Right ventricle myocardium inferior (tissue), 1 donor: Measurements from ENCODE around the gene QPCT. TPM values are rescaled to one million over a fixed set of nuclear protein-coding genes. Genes with fewer than 3 reads are reported as not detected.
A peak's percentile ranks its signal among the peaks of the same experiment; 100 is the strongest.

Source experiments
- ATAC-seq: fragments of 200-7000 bp; cut with Tn5 transposase; one replicate; pipeline ENCODE4 v1.9.1; 2020; ENCODE audit warnings: mild to moderate bottlenecking, moderate library complexity
- DNase-seq: peaks from one replicate; pipeline ENCODE4 v3.0.0; 2021; ENCODE audit errors: missing footprints
- intact Hi-C: fragments of 100-400 bp; cut with DNase I; formaldehyde crosslinking; loops from one replicate; pipeline ENCODE4 v1.11.0; 2022
- total RNA-seq: library from RNA; stranded (reverse); fragmentation: NEBNext Ultra II Directional; extraction: Animal tissue kit (Norgen Biotek cat#: 25700); gene quantifications from one replicate; pipeline ENCODE4 v1.2.1, GENCODE V29; 2021
- donor health status: DM: no; HTN: yes; CAD: no; lungs with severe emphysema.

Gene QPCT
- total RNA-seq, 1 donor from 2014 or later: 1.7 TPM

- peak; percentile 71 for DNase-seq
- peak; percentile 22 for ATAC-seq
- intact Hi-C loops: no loop called here
Observed at GRCh38 chr2:37323781-37324535, 20.5 kb upstream of the QPCT start.

DNA sequence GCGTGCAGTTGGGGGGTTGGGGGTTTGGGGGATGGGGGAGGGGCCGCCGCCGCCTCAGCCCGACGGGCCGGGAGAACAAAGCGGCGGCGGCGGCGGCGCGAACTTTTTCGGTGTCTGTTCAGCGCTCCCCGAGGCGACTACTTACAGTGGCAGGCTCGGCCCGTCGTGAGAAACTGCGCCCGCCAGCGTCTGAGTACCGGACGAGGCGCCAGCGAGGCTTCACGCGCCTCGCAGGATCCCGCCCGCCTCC lies 20.0 kb upstream of the QPCT start:
- intact Hi-C loops: no loop called here
- ATAC-seq: no peak
- peak; percentile 93 for DNase-seq

- DNase-seq (peak; percentile 82), ATAC-seq (peak; percentile 92)
- intact Hi-C loops: no loop called here
Observed at GRCh38 chr2:37324786-37325624, 19.4 kb upstream of the QPCT start, which contains the start of gene PRKD3. Gene PRKD3 (minus strand): TSS chr2:37324833. CDS start chr2:37316524, 8,309 bp downstream.

- intact Hi-C loops: no loop called here
- DNase-seq (no peak), ATAC-seq (no peak)
Observed at GRCh38 chr2:37325625-37326071, 18.8 kb upstream of the QPCT start.

DNA sequence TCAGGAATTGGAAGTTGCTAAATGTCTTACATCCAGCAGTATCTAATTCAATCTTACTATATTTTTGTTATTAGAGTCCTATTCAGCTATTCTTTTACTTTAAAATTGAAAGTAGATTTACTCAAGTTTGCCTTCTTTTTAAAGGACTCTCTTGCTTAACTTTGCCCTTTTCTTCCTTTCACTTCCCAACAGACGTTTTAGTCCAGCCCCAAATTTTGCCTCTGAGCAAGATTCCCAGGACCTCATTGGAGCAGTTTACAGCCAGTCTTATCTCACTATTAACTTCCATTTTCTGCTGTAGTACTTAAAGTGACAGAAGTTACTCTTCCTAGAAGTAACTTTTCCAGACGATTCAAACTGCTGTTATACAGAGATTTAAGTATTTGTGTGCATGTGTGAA lies 18.1 kb upstream of the QPCT start:
- intact Hi-C loops: no loop called here
- DNase-seq: no peak
- ATAC-seq: peak; percentile 55

GRCh38 chr2:37326866-37327634 lies 17.4 kb upstream of the QPCT start:
- ATAC-seq (no peak), DNase-seq (no peak)
- intact Hi-C loops: no loop called here

- DNase-seq (no peak), ATAC-seq (no peak)
- intact Hi-C loops: no loop called here
Observed at GRCh38 chr2:37330681-37331080, 13.7 kb upstream of the QPCT start.

DNA sequence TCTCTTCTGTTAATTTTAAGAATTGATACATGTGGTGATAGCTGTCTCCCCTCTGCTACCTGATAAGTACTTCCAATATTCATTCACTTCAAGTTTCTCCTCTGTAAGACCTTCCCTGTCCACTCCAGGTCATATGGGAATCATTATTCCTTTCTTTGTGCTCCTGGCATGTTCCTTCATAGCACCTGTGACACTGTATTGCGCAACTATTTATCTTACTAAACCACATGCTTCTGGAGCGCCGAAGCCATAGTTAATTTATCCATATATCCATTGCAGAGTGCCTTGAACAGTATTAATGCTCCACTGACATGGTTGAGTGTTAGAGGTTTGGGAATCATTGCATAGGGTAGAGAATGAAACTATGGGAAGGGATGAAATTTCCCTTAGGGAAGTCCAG lies 11.9 kb upstream of the QPCT start:
- ATAC-seq (no peak), DNase-seq (no peak)
- intact Hi-C loops: no loop called here

- intact Hi-C loops: no loop called here
- DNase-seq (no peak), ATAC-seq (no peak)
Observed at GRCh38 chr2:37333256-37333655, 11.2 kb upstream of the QPCT start.

DNA sequence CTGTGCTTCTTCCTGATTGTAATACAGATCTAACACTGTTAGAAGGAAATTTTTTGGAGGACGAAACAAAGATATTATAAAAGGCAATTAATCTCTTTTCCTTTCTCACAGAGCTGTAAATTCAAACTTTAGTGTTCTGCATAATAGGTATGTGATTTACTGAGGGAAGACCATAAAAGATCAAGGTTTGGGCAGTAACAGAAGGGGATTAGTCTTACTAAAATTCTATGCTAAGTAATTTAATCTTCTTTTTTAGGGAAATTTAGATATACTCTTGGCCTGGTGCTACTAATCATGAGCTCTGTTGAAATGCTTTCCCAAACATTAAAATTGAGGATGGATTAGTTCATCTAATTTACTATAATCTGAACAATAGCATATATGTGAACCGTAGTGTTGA lies 8.8 kb upstream of the QPCT start:
- intact Hi-C loops: no loop called here
- DNase-seq (no peak), ATAC-seq (no peak)

GRCh38 chr2:37337620-37338280 lies 6.7 kb upstream of the QPCT start:
- ATAC-seq (no peak), DNase-seq (no peak)
- intact Hi-C loops: no loop called here

DNA sequence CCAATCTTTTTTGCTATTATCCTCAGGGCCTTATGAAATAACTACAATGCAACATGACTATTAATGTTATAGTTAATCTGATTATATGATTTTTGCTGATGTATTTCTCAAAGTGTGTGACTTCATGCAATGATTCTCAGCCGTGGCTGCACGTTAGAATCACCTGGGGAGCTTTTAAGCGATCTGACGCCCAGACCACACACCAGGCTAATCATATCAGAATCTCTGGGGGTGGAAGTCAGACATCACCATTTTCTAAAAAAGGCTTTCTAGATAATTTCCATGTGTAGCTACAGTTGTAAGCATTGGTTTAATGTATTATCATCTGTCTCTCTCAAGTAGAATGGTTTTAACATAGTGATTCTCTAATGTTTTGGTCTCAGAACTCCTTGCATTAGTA lies 5.5 kb upstream of the QPCT start:
- no peak for DNase-seq

DNA sequence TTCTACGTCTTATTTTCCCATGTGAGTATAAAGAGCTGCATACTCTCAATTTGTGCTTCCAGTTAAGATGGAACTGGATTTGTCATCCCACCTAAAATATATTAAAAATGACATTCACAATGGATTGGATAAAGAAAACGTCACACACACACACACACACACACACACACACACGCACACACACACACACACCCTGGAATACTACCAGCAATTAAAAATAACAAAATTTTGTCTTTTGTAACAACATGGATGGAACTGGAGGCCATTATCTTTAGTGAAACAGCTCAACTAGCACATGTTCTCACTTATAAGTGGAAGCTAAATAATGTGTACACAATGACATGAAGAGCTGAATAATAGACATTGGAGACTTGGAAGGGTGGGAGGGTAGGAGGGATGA lies 3.8 kb upstream of the QPCT start:
- intact Hi-C loops: no loop called here
- ATAC-seq: no peak
- DNase-seq: no peak

More for the DNA sequence above, 5.5 kb upstream of the QPCT start:
- intact Hi-C loops: no loop called here
- no peak for ATAC-seq

- intact Hi-C loops: no loop called here
- DNase-seq (no peak), ATAC-seq (no peak)
Observed at GRCh38 chr2:37342591-37343220, 1.7 kb upstream of the QPCT start.

DNA sequence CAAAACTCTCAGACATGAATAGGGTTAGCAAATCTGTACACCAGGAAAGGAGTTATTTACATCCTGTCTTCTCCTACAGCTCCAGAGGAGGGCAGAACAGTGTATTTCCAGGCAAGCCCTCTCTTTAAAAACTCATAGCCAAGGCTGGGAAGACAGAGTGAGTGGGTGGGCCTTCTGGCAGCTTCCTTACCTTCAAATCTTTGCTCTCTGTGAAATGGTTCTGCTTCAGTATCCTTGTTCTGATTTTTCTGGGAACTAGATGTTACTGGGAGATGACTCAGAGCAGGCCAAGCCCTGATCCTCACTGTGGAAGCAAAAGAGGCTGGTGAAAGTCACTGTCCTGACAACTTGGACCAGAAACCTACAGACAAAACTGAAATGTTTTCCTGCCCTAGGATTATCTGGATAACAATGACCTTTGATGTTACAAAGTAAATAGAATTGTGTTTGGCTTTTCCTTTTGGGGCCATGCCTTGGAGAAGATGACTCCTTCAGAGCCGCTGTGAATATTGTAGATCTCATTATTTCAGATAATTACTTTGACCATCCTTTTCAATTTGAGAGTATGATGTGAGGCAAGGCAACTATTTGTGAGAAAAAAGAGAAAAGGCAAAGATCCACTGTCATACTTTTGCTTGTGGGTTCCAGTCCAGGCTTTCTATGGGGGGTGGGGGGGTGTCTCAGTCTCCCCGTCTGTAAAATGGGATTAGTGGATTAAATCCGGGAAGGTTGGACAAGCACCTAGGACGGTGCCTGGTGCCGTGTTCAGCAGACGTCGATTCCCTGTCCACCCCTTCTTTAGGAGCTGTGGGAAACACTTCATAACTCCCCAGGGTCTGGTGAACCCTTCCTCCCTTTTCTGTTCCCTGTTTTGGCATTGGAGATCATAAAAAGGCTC lies 644 bp upstream of the QPCT start:
- no peak for DNase-seq
- intact Hi-C loops: no loop called here
- peak; percentile 64 for ATAC-seq

- no peak for ATAC-seq
- no peak for DNase-seq
- intact Hi-C loops: no loop called here
Observed at GRCh38 chr2:37348155-37348554, 3.7 kb downstream of the QPCT start.

DNA sequence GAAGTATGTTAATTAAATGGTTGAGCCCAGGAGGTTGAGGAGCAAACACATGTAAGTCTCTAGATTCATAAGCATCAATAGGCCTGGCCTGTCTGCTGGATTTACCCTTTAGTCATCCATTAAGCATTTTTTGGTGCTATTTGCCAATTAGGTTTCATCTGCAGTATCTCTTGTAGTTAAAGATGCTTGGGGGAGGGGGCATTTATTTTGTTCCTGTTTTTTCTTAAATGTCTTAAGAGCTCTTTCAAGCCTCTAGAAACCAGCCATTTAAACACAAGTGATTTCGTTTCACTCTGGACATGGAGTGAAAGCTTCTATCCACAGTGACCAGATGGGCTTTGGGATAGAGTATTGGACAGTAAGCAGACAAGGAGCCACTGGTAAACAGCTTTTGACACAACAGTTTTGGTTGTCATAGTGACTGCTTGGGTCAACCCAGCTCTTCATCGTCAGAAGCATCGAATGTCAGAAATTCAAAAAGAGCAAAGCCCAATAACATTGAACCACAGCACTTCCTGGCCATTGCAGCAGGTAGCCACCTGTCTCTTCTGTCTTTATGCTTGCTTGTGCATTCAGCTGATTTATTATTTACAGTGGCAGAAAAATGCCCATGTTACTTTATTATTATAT lies 4.9 kb downstream of the QPCT start:
- ATAC-seq (no peak), DNase-seq (no peak)
- intact Hi-C loops: no loop called here
